ENCODE results near the gene C6orf132.

- TF ChIP-seq CTCF (IDR thresholded peaks at IDR 0.05; ENCODE audit: low read depth, low read length) (no peak), EZH2phosphoT487 (IDR thresholded peaks at IDR 0.05; ENCODE audit: low read depth) (no peak)
These were observed 36.1 kb downstream of the C6orf132 start for GRCh38 chr6:42106112-42107023.
